GM12878 (cell line): ENCODE measurements around the gene WDR77. TPM values are rescaled to one million over a fixed set of nuclear protein-coding genes. Genes with fewer than 3 reads are reported as not detected.

Source experiments
- ATAC-seq: fragments of 200-7000 bp; cut with Tn5 transposase; 3 replicates; pipeline ENCODE4 v1.9.1; 2020; ENCODE audit warnings: mild to moderate bottlenecking, moderate library complexity
- BruUV-seq: library from RNA; stranded (reverse); fragments of 400-500 nt; replicated peaks from 2 replicates; lab custom pipeline; 2021; lab: Mats Ljungman, UMichigan
- CTCF ChIA-PET: fragments of 300-600 bp; sonication (Branson Sonifier 250); formaldehyde crosslinking; extraction: SDS; loops from one replicate; lab custom pipeline; 2021; ENCODE audit warnings: inconsistent platforms; lab: Yijun Ruan, JAX
- POLR2A ChIA-PET: fragments of 350-600 bp; formaldehyde crosslinking; extraction: SDS; loops from one replicate; lab custom pipeline; 2021; ENCODE audit warnings: inconsistent platforms; lab: Charles Lee
- RAD21 ChIA-PET: fragments of 300-600 bp; sonication (Branson Sonifier 250); formaldehyde crosslinking; loops from one replicate; lab custom pipeline; 2023; ENCODE audit warnings: antibody characterized with exemption; ENCODE audit not compliant: unreplicated experiment; lab: Charles Lee
- SMC1A ChIA-PET: fragments of 300-600 bp; sonication (Branson Sonifier 250); formaldehyde crosslinking; loops from one replicate; lab custom pipeline; 2023; ENCODE audit not compliant: unreplicated experiment, uncharacterized antibody; lab: Charles Lee
- DNase-seq: peaks from one replicate; pipeline ENCODE4 v3.0.0-alpha.2; 2011; ENCODE audit warnings: low read depth, low spot score
- FAIRE-seq: peaks from 3 replicates; lab custom pipeline; 2011; peaks lifted over from hg19 to GRCh38; lab: Jason Lieb, UNC
- H2AFZ ChIP-seq: 2 replicates; pipeline ENCODE4 v1.6.0; 2011; ENCODE audit warnings: low read depth, low read length, control low read depth; ENCODE audit not compliant: control insufficient read depth
- H3K27ac ChIP-seq: 2 replicates; pipeline ENCODE4 v1.5.1; 2011; ENCODE audit warnings: control low read depth; ENCODE audit not compliant: control insufficient read depth, insufficient read depth
- H3K27me3 ChIP-seq, 2 experiments: replicated peaks in 1 of 2; 2 replicates each; pipeline versions ENCODE4 v1.6.0 to v1.6.1; 2011; ENCODE audit warnings: low read length in 1 of 2; ENCODE audit not compliant: control insufficient read depth in 2 of 2, insufficient read depth in 2 of 2
- H3K36me3 ChIP-seq, 2 experiments: 2 replicates each; pipeline ENCODE4 v1.5.1; 2011; ENCODE audit warnings: low read length in 1 of 2; ENCODE audit not compliant: control insufficient read depth in 2 of 2, insufficient read depth in 2 of 2
- H3K4me1 ChIP-seq: 2 replicates; pipeline ENCODE4 v1.6.1; 2011; ENCODE audit warnings: mild to moderate bottlenecking, low read length, moderate library complexity, mixed read lengths; ENCODE audit not compliant: control insufficient read depth, insufficient read depth
- H3K4me2 ChIP-seq: 2 replicates; pipeline ENCODE4 v1.6.0; 2011; ENCODE audit warnings: control low read depth; ENCODE audit not compliant: control insufficient read depth, insufficient read depth
- H3K4me3 ChIP-seq: fragments of 200-600 bp; sonication (generic); 2 replicates; pipeline ENCODE4 v1.5.1; 2016
- H3K79me2 ChIP-seq: 2 replicates; pipeline ENCODE4 v1.6.0; 2011; ENCODE audit warnings: low read length; ENCODE audit not compliant: control insufficient read depth, insufficient read depth
- H3K9ac ChIP-seq: 2 replicates; pipeline ENCODE4 v1.8.0; 2011; ENCODE audit warnings: low read length, control low read depth, mixed read lengths; ENCODE audit not compliant: control insufficient read depth, insufficient read depth
- H3K9me3 ChIP-seq: replicated peaks from 3 replicates; pipeline ENCODE4 v1.5.1; 2011; ENCODE audit warnings: mild to moderate bottlenecking, low read length; ENCODE audit not compliant: control insufficient read depth, insufficient read depth
- H4K20me1 ChIP-seq: 2 replicates; pipeline ENCODE4 v1.6.0; 2011; ENCODE audit not compliant: control insufficient read depth, insufficient read depth
- ATF2 ChIP-seq: IDR thresholded peaks from 2 replicates; pipeline ENCODE4 v1.6.1; 2012; ENCODE audit warnings: low read length, inconsistent platforms
- BCL3 ChIP-seq: IDR thresholded peaks from 2 replicates; pipeline ENCODE4 v1.6.1; 2011; ENCODE audit warnings: borderline replicate concordance, low read depth, mild to moderate bottlenecking, moderate library complexity, low read length; ENCODE audit not compliant: insufficient read depth, poor library complexity, severe bottlenecking
- CBX5 ChIP-seq: sonication (generic); IDR thresholded peaks from 2 replicates; pipeline ENCODE4 v1.6.1; 2016; ENCODE audit warnings: low read depth, moderate library complexity, mild to moderate bottlenecking, inconsistent platforms
- CHD2 ChIP-seq: IDR thresholded peaks from 2 replicates; pipeline ENCODE4 v1.6.1; 2011; ENCODE audit warnings: low read depth, low read length, improper control_type of control experiment, borderline replicate concordance
- EED ChIP-seq: sonication (generic); IDR thresholded peaks from 2 replicates; pipeline ENCODE4 v1.6.1; 2016; ENCODE audit warnings: antibody characterized with exemption, low read depth
- ETV6 ChIP-seq, 2 experiments: fragments of 450-650 bp in 1 of 2; IDR thresholded peaks in 1 of 2; conservative IDR thresholded peaks in 1 of 2; 2 replicates each; pipeline ENCODE4 v1.6.1; 2014; ENCODE audit warnings: antibody characterized with exemption in 1 of 2, borderline replicate concordance in 1 of 2, low read depth in 1 of 2, mild to moderate bottlenecking in 1 of 2, moderate library complexity in 1 of 2
- SUPT20H ChIP-seq: IDR thresholded peaks from 2 replicates; pipeline ENCODE4 v1.6.1; 2011; ENCODE audit warnings: low read depth, mild to moderate bottlenecking, low read length, moderate library complexity, borderline replicate concordance; ENCODE audit not compliant: control insufficient read depth
- YBX1 ChIP-seq: fragments of 450-650 bp; IDR thresholded peaks from 2 replicates; pipeline ENCODE4 v1.6.1; 2016; ENCODE audit warnings: antibody characterized with exemption
- in situ Hi-C: fragments of 300-500 bp; cut with MboI; formaldehyde crosslinking; loops from 9 replicates; pipeline ENCODE4 v1.14.3; 2018; ENCODE audit warnings: mixed read lengths
- intact Hi-C: fragments of 100-400 bp; cut with micrococcal nuclease; formaldehyde crosslinking; loops from one replicate; pipeline ENCODE4 v1.14.2; 2022; ENCODE audit not compliant: unreplicated experiment
- polyA plus RNA-seq, 11 experiments: library from polyadenylated mRNA; depleted of rRNA in 4 of 11; unstranded in 6 of 11; stranded (reverse) in 5 of 11; fragments of >200 nt; fragmentation: Nextera tagmentation in 4 of 11; fragmentation: Illumina TruSeq in 1 of 11; extraction: Ambion mirVana in 4 of 11; extraction: Trizol in 1 of 11; gene quantifications; 1 replicate in 1 of 11; 2 replicates in 10 of 11; pipeline versions ENCODE4 v1.2.1 to v1.2.3, GENCODE V29; 2011 to 2016; ENCODE audit warnings: inconsistent platforms in 2 of 11, missing spikeins in 2 of 11, low read depth in 1 of 11
- total RNA-seq, 4 experiments: library from RNA; depleted of rRNA in 3 of 4; stranded (reverse); fragments of >200 nt in 3 of 4; fragmentation: Illumina TruSeq in 1 of 4; extraction: Trizol in 1 of 4; gene quantifications; 2 replicates each; pipeline versions ENCODE4 v1.2.1 to v1.2.3, GENCODE V29; 2013 to 2021

The WDR77 gene
- total and polyA plus RNA-seq, 10 of the 15 experiments (the other 5 are each of a cell fraction or from before 2014, with no cell fraction given) = 12.7 to 167 (median 67.1) TPM

- TF ChIP-seq BCL3 (no peak), CBX5 (peak; percentile 43; the same call in 1 of the 2 replicates), SUPT20H (no peak), ATF2 (peak; percentile 68), ETV6 (conservative IDR thresholded peaks at IDR 0.05 in 1 of 2, IDR thresholded peaks at IDR 0.05 in 1 of 2; ENCODE audit: borderline replicate concordance in 1 of 2, low read depth in 1 of 2) (peak in 1 of 2 experiments; percentile 72; a peak in 1 of 4 replicates), YBX1 (no peak)
Observed at GRCh38 chr1:111476761-111477309, 27.8 kb upstream of the WDR77 start (continued).

GRCh38 chr1:111476214-111476613 is 27.2 kb upstream of the WDR77 start:
- H3K4me1 ChIP-seq = peaks cover 33% of the 10 kb centered on the region
- no peak overlapping the region for H3K9ac ChIP-seq
- H4K20me1 ChIP-seq = no peaks in the 10 kb centered on the region
- no peak overlapping the region for H2AFZ ChIP-seq
- H3K4me3 ChIP-seq = no peak overlapping the region
- no peak for FAIRE-seq
- no peak for DNase-seq
- no TSS peak for BruUV-seq
- RAD21 ChIA-PET = interaction anchor here (0.6 to 5.5 kb wide), 13 partner anchors 14 to 292 kb away, joined by 3 to 48 read pairs (median 3); partner anchors contain the start of genes ATP5PB, INKA2, OVGP1 and WDR77
- SMC1A ChIA-PET = interaction anchor here (0.5 to 12.1 kb wide), 20 partner anchors 9 to 1592 kb away, joined by 3 to 128 read pairs (median 6); no protein-coding TSS in a partner anchor
- H3K4me2 ChIP-seq = peak overlapping the region; percentile 68
- H3K27ac ChIP-seq = peak overlapping the region; percentile 74; the same call in 1 of the 2 replicates
- CTCF ChIA-PET = interaction anchor here (0.6 to 8.7 kb wide), 13 partner anchors 11 to 291 kb away, joined by 3 to 119 read pairs (median 5); no protein-coding TSS in a partner anchor
- H3K79me2 ChIP-seq = no peaks in the 10 kb centered on the region
- H3K27me3 ChIP-seq = no peaks in the 10 kb centered on the region
- intact Hi-C loops (loop anchor here (10.0 kb wide), 2 partner anchors 61 to 251 kb away; partner anchors contain the start of gene CHI3L2), in situ Hi-C loops (loop anchor here (25.0 kb wide), 1 partner anchor 886 kb away; no protein-coding TSS in a partner anchor)
- no peaks in the 10 kb centered on the region for H3K9me3 ChIP-seq
- TF ChIP-seq EED (no peak), CHD2 (no peak)
- POLR2A ChIA-PET = interaction anchor here (0.6 to 1.9 kb wide), 3 partner anchors 20 to 211 kb away, joined by 3 to 13 read pairs (median 4); no protein-coding TSS in a partner anchor
- no peaks in the 10 kb centered on the region for H3K36me3 ChIP-seq
- no peak for ATAC-seq
